Smooth muscle cell of the pulmonary artery (primary cell): ENCODE data around the gene ALB. TPM values are rescaled to one million over a fixed set of nuclear protein-coding genes. Genes with fewer than 3 reads are reported as not detected.

Source experiments
- total RNA-seq: library from RNA; depleted of rRNA; stranded (reverse); fragments of >200 nt; gene quantifications from 2 replicates; pipeline ENCODE4 v1.2.3, GENCODE V29; 2014

Gene ALB
- not detected in 2 replicates for total RNA-seq

GRCh38 chr4:73404042-73404441, at the start of gene ALB:
TSS of gene ALB (plus strand) at chr4:73404287. CDS start at chr4:73404328, 41 bp downstream.

GRCh38 chr4:73435984-73436383, 31.9 kb downstream of the ALB start, which contains the start of gene AFP:
TSS of gene AFP (plus strand) at chr4:73436221. CDS start at chr4:73436263, 42 bp downstream.

Other genes with a start within 250 kb of the ALB start
- 71.8 and 80.9 TPM in 2 replicates for gene ANKRD17, start 145.5 kb upstream of the ALB start, total RNA-seq
- 0.46 and 1.1 TPM in 2 replicates for gene AFP, start 31.9 kb downstream of the ALB start, total RNA-seq
- not detected in 2 replicates for gene AFM, start 77.5 kb downstream of the ALB start, total RNA-seq
- gene RASSF6, start 216.1 kb downstream of the ALB start, total RNA-seq = 0.03 TPM in 1 of 2 replicates, not detected in the other